ENCODE results near the gene IL17B. TPM values are rescaled to one million over a fixed set of nuclear protein-coding genes. Genes with fewer than 3 reads are reported as not detected.

Gene IL17B
- total and polyA plus RNA-seq, 7 donors: 0.82 to 9.6 (median 4.8) TPM; not detected in 2

GRCh38 chr5:149341876-149342275 lies 37.2 kb downstream of the IL17B start:
- Histone ChIP-seq H3K27ac (no peak overlapping the region), H3K4me3 (no peak overlapping the region), H3K4me1 (peaks cover 0 to 16% (median 12%) of the 10 kb centered on the region in 4 donors), H3K9me3 (no peaks in the 10 kb centered on the region), H3K27me3 (no peaks in the 10 kb centered on the region), H3K36me3 (no peaks in the 10 kb centered on the region)
- intact Hi-C loops (cut with DNase I): no loop called here
- no peak for DNase-seq
- TF ChIP-seq POLR2AphosphoS5 (IDR thresholded peaks at IDR 0.05) (no peak), EP300 (IDR thresholded peaks at IDR 0.05) (no peak), CTCF (IDR thresholded peaks at IDR 0.05) (no peak), POLR2A (IDR thresholded peaks at IDR 0.05) (no peak)

- 59 to 67% methylated on average over 1 of the region's 1 CpG for WGBS, 2 donors
- Histone ChIP-seq H3K4me3 (no peak overlapping the region), H3K27me3 (no peaks in the 10 kb centered on the region), H3K9me3 (no peaks in the 10 kb centered on the region), H3K4me1 (peaks cover 0 to 10% (median 8%) of the 10 kb centered on the region in 4 donors), H3K27ac (no peak overlapping the region), H3K36me3 (no peaks in the 10 kb centered on the region)
- intact Hi-C loops (cut with DNase I): no loop called here
- no peak for DNase-seq
- no peak for TF ChIP-seq POLR2AphosphoS5 (IDR thresholded peaks at IDR 0.05)
- no peak for TF ChIP-seq EP300 (IDR thresholded peaks at IDR 0.05)
- TF ChIP-seq CTCF (IDR thresholded peaks at IDR 0.05): no peak
- TF ChIP-seq POLR2A (IDR thresholded peaks at IDR 0.05): no peak
These were observed 38.2 kb downstream of the IL17B start for GRCh38 chr5:149340920-149341319.

- TF ChIP-seq POLR2AphosphoS5 (IDR thresholded peaks at IDR 0.05): no peak
- TF ChIP-seq POLR2A (IDR thresholded peaks at IDR 0.05): no peak
- TF ChIP-seq CTCF (IDR thresholded peaks at IDR 0.05): no peak
- TF ChIP-seq EP300 (IDR thresholded peaks at IDR 0.05): no peak
- H3K9me3 ChIP-seq: no peaks in the 10 kb centered on the region
- no peaks in the 10 kb centered on the region for H3K36me3 ChIP-seq
- no peak for DNase-seq
- WGBS, 2 donors: 73 to 75% methylated on average over 1 of the region's 1 CpG
- H3K4me1 ChIP-seq: no peaks in the 10 kb centered on the region
- H3K4me3 ChIP-seq: no peak overlapping the region
- intact Hi-C loops (cut with DNase I): no loop called here
- no peaks in the 10 kb centered on the region for H3K27me3 ChIP-seq
- H3K27ac ChIP-seq: no peak overlapping the region
These were observed 40.7 kb downstream of the IL17B start for GRCh38 chr5:149338364-149338763.

GRCh38 chr5:149337736-149338135 lies 41.4 kb downstream of the IL17B start:
- intact Hi-C loops (cut with DNase I): no loop called here
- Histone ChIP-seq H3K27ac (no peak overlapping the region), H3K36me3 (no peaks in the 10 kb centered on the region), H3K4me1 (no peaks in the 10 kb centered on the region), H3K27me3 (no peaks in the 10 kb centered on the region), H3K9me3 (no peaks in the 10 kb centered on the region), H3K4me3 (no peak overlapping the region)
- 82 to 97% methylated on average over 4 of the region's 4 CpGs for WGBS, 2 donors
- DNase-seq: no peak
- TF ChIP-seq POLR2AphosphoS5 (IDR thresholded peaks at IDR 0.05): no peak
- no peak for TF ChIP-seq POLR2A (IDR thresholded peaks at IDR 0.05)
- no peak for TF ChIP-seq CTCF (IDR thresholded peaks at IDR 0.05)
- no peak for TF ChIP-seq EP300 (IDR thresholded peaks at IDR 0.05)

GRCh38 chr5:149333711-149334443 lies 45.2 kb downstream of the IL17B start:
- no peak overlapping the region for H3K4me3 ChIP-seq
- 86% methylated on average over 2 of the region's 2 CpGs for WGBS, 2 donors
- intact Hi-C loops (cut with DNase I): no loop called here
- no peaks in the 10 kb centered on the region for H3K4me1 ChIP-seq
- no peak for DNase-seq
- peaks cover 0 to 5% (median 0%) of the 10 kb centered on the region in 4 donors for H3K36me3 ChIP-seq
- no peaks in the 10 kb centered on the region for H3K9me3 ChIP-seq
- no peak overlapping the region for H3K27ac ChIP-seq
- no peak for TF ChIP-seq POLR2A (IDR thresholded peaks at IDR 0.05)
- no peak for TF ChIP-seq POLR2AphosphoS5 (IDR thresholded peaks at IDR 0.05)
- no peak for TF ChIP-seq CTCF (IDR thresholded peaks at IDR 0.05)
- TF ChIP-seq EP300 (IDR thresholded peaks at IDR 0.05): no peak
- H3K27me3 ChIP-seq: no peaks in the 10 kb centered on the region
